22Rv1 (cell line): Measurements from ENCODE around the gene CHST4.

Source experiments
- ZFX ChIP-seq: fragments of 450-650 bp; IDR thresholded peaks from 2 replicates; pipeline ENCODE4 v1.6.1; 2017; ENCODE audit warnings: antibody characterized with exemption, borderline replicate concordance
- TF ChIP-seq, protein P1 (sequence below): fragments of 450-650 bp; IDR thresholded peaks from 2 replicates; pipeline ENCODE4 v1.5.1; 2017; ENCODE audit warnings: mild to moderate bottlenecking

DNA sequence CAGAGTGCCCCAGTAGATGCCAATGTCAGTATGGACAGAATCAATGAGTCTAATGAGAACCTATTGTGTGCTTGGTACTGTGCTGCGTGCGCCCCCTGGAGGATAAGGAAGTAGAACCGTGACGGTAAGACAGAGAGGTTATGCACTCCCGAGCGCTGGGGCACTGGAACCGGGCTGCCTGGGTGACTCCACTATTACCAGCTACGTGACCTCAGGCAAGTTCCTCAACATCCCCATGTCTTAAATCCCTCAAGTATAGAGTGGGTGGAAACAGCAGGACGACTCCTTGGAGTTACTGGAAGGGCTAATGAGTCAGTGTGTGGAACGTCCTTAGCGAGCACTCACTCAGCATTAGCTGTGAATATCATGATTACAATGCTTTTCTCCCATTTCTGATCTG, 16.2 kb downstream of the CHST4 start:
- TF ChIP-seq, protein P1, sequence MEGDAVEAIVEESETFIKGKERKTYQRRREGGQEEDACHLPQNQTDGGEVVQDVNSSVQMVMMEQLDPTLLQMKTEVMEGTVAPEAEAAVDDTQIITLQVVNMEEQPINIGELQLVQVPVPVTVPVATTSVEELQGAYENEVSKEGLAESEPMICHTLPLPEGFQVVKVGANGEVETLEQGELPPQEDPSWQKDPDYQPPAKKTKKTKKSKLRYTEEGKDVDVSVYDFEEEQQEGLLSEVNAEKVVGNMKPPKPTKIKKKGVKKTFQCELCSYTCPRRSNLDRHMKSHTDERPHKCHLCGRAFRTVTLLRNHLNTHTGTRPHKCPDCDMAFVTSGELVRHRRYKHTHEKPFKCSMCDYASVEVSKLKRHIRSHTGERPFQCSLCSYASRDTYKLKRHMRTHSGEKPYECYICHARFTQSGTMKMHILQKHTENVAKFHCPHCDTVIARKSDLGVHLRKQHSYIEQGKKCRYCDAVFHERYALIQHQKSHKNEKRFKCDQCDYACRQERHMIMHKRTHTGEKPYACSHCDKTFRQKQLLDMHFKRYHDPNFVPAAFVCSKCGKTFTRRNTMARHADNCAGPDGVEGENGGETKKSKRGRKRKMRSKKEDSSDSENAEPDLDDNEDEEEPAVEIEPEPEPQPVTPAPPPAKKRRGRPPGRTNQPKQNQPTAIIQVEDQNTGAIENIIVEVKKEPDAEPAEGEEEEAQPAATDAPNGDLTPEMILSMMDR = peak; percentile 87
- TF ChIP-seq ZFX = no peak
